Measurements from ENCODE around the gene ABCA1. TPM values are rescaled to one million over a fixed set of nuclear protein-coding genes. Genes with fewer than 3 reads are reported as not detected.
"Not testable (repeated sequence)": the region's sequence is repeated elsewhere in the genome, so short reads cannot be mapped to it uniquely, and the experiment has no call there.

ABCA1 gene
- total RNA-seq, 3 donors from 2014 or later: 26.6 to 111 (median 36.8) TPM

DNA sequence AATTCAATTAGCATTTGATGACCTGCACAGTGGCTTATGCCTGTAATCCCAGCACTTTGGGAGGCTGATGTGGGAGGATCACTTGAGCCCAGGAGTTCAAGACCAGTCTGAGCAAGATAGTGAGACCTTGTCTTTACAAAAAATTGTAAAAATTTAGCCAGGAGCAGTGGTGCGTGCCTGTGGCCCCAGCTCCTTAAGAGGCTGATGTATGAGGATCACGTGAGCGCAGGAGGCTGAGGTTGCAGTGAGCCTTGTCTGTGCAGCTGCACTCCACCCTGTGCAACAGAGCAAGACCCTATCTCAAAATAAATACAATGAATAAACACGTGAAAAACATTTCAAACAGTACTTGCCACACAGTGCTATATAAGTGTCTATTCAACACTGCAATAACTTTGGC is 4.2 kb downstream of the ABCA1 start:
- TF ChIP-seq, protein P1, sequence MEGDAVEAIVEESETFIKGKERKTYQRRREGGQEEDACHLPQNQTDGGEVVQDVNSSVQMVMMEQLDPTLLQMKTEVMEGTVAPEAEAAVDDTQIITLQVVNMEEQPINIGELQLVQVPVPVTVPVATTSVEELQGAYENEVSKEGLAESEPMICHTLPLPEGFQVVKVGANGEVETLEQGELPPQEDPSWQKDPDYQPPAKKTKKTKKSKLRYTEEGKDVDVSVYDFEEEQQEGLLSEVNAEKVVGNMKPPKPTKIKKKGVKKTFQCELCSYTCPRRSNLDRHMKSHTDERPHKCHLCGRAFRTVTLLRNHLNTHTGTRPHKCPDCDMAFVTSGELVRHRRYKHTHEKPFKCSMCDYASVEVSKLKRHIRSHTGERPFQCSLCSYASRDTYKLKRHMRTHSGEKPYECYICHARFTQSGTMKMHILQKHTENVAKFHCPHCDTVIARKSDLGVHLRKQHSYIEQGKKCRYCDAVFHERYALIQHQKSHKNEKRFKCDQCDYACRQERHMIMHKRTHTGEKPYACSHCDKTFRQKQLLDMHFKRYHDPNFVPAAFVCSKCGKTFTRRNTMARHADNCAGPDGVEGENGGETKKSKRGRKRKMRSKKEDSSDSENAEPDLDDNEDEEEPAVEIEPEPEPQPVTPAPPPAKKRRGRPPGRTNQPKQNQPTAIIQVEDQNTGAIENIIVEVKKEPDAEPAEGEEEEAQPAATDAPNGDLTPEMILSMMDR (IDR thresholded peaks at IDR 0.05): no peak
- no peak for ATAC-seq
- intact Hi-C loops (cut with DNase I, micrococcal nuclease): loop anchor here (10.0 kb wide), 2 partner anchors 59 to 491 kb away; no protein-coding TSS in a partner anchor
- Histone ChIP-seq H3K36me3 (ENCODE audit: low read depth) (no peaks in the 10 kb centered on the region), H3K9me3 (no peaks in the 10 kb centered on the region), H3K4me1 (ENCODE audit: low read depth) (peaks cover 10% of the 10 kb centered on the region), H3K4me3 (no peak overlapping the region)
- no peak for DNase-seq

DNA sequence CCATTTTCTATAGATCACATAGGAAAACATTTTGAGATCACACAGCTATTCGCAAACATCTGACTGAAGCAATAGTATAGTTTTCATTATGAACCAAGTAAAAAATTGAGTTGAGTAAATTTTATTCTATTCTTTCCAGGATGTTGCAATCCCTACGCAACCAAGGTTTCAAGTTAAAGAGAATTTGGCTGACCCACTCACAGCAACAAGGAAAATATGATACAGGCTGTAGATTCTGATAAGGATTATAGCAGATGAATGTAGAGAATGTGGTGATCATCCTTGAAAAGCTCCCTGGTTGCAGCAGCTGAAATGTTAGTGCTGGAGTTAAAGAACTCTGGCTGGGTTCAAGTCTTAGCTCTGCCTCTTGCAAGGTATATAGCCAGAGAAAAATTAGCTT is 4.7 kb downstream of the ABCA1 start:
- ATAC-seq (no peak), DNase-seq (no peak)
- intact Hi-C loops (cut with DNase I, micrococcal nuclease): loop anchor here (10.0 kb wide), 2 partner anchors 58 to 492 kb away; no protein-coding TSS in a partner anchor

GRCh38 chr9:104922748-104923147 is 5.2 kb downstream of the ABCA1 start:
- not testable (repeated sequence) for H3K36me3 ChIP-seq (ENCODE audit: low read depth); H3K4me1 ChIP-seq (ENCODE audit: low read depth); H3K4me3 ChIP-seq; ATAC-seq; H3K9me3 ChIP-seq; DNase-seq
- intact Hi-C loops (cut with DNase I, micrococcal nuclease): loop anchor here (10.0 kb wide), 2 partner anchors 58 to 492 kb away; no protein-coding TSS in a partner anchor

More for the DNA sequence above, 4.7 kb downstream of the ABCA1 start:
- H3K4me3 ChIP-seq: no peak overlapping the region
- peaks cover 6% of the 10 kb centered on the region for H3K4me1 ChIP-seq (ENCODE audit: low read depth)
- no peaks in the 10 kb centered on the region for H3K36me3 ChIP-seq (ENCODE audit: low read depth)
- TF ChIP-seq, protein P1 (IDR thresholded peaks at IDR 0.05): no peak
- H3K9me3 ChIP-seq: no peaks in the 10 kb centered on the region

GRCh38 chr9:104921067-104921741 is 6.8 kb downstream of the ABCA1 start:
- intact Hi-C loops (cut with DNase I, micrococcal nuclease): loop anchor here (10.0 kb wide), 2 partner anchors 56 to 494 kb away; no protein-coding TSS in a partner anchor
- no peak for ATAC-seq
- Histone ChIP-seq H3K9me3 (no peaks in the 10 kb centered on the region), H3K4me3 (no peak overlapping the region), H3K4me1 (ENCODE audit: low read depth) (peaks cover 5% of the 10 kb centered on the region), H3K36me3 (ENCODE audit: low read depth) (no peaks in the 10 kb centered on the region)
- DNase-seq: no peak
- TF ChIP-seq, protein P1 (IDR thresholded peaks at IDR 0.05): no peak

DNA sequence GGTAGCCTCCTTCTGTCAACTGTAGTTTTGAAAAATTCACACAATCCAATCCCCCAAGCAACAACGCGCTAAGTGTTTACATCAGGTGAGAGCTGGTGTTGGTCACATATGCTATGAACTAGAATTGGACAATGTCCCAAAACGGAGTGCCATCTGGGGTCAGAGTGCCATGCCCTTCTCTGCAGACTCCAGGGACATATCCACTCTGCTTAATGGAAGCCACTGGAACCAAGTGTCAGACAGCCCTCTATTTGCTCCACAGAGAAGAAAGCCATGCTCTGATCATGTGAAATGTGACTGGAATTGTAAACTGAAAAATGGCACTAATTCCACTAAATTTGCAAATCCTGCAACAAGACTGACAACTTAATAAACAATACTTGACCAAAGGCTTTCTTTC is 12.2 kb downstream of the ABCA1 start:
- TF ChIP-seq, protein P1 (IDR thresholded peaks at IDR 0.05): no peak
- Histone ChIP-seq H3K36me3 (ENCODE audit: low read depth) (no peaks in the 10 kb centered on the region), H3K4me3 (no peak overlapping the region), H3K9me3 (no peaks in the 10 kb centered on the region), H3K4me1 (ENCODE audit: low read depth) (peaks cover 18% of the 10 kb centered on the region)
- no peak for DNase-seq
- no peak for ATAC-seq
- intact Hi-C loops (cut with DNase I, micrococcal nuclease): loop anchor here in 1 of 2 donors (5.0 kb wide), 1 partner anchor 242 kb away; no protein-coding TSS in a partner anchor

GRCh38 chr9:104915049-104915448 is 12.9 kb downstream of the ABCA1 start:
- Histone ChIP-seq H3K9me3 (no peaks in the 10 kb centered on the region), H3K36me3 (ENCODE audit: low read depth) (no peaks in the 10 kb centered on the region), H3K4me1 (ENCODE audit: low read depth) (peaks cover 24% of the 10 kb centered on the region), H3K4me3 (no peak overlapping the region)
- ATAC-seq (no peak), DNase-seq (no peak)
- intact Hi-C loops (cut with DNase I, micrococcal nuclease): loop anchor here in 1 of 2 donors (5.0 kb wide), 1 partner anchor 242 kb away; no protein-coding TSS in a partner anchor
- TF ChIP-seq, protein P1 (IDR thresholded peaks at IDR 0.05): no peak
